Umbilical cord (tissue), 2 donors: ENCODE data around the gene EIF3A. TPM values are rescaled to one million over a fixed set of nuclear protein-coding genes. Genes with fewer than 3 reads are reported as not detected.
"Not testable (repeated sequence)": the region's sequence is repeated elsewhere in the genome, so short reads cannot be mapped to it uniquely, and the experiment has no call there.

ENCODE experiments used
- DNase-seq: peaks from one replicate; pipeline ENCODE4 v3.0.0-alpha.2; 2015; ENCODE audit warnings: low spot score
- total RNA-seq: library from RNA; depleted of rRNA; stranded (reverse); fragments of >200 nt; gene quantifications from one replicate; pipeline ENCODE4 v1.2.3, GENCODE V29; 2014; ENCODE audit warnings: low replicate concordance; ENCODE audit not compliant: insufficient read depth

EIF3A gene
- total RNA-seq, 1 donor from 2014 or later = 85.2 TPM

- DNase-seq = no peak
Measured at GRCh38 chr10:119049777-119050176, 30.8 kb downstream of the EIF3A start.

- DNase-seq = no peak
Measured at GRCh38 chr10:119049361-119049760, 31.3 kb downstream of the EIF3A start.

GRCh38 chr10:119045561-119045960 is 35.1 kb downstream of the EIF3A start:
- DNase-seq = no peak

GRCh38 chr10:119042169-119042568 is 38.4 kb downstream of the EIF3A start:
- no peak for DNase-seq

- DNase-seq = no peak
Measured at GRCh38 chr10:119041326-119041725, 39.3 kb downstream of the EIF3A start.

- DNase-seq = no peak
Measured at GRCh38 chr10:119039161-119039560, 41.5 kb downstream of the EIF3A start.

- no peak for DNase-seq
Measured at GRCh38 chr10:119031496-119032059, 49.0 kb downstream of the EIF3A start.

- DNase-seq = peak; percentile 42
Measured at GRCh38 chr10:119030421-119031250, 50.0 kb downstream of the EIF3A start.

- DNase-seq = no peak
Measured at GRCh38 chr10:119029613-119030420, 50.8 kb downstream of the EIF3A start, which contains the start of gene NANOS1. Gene NANOS1, plus strand, starts transcription at chr10:119029714. Its CDS starts 88 bp downstream, at chr10:119029802.

GRCh38 chr10:119028900-119029612 is 51.6 kb downstream of the EIF3A start:
- peak; percentile 95 for DNase-seq

GRCh38 chr10:119028445-119028899 is 52.1 kb downstream of the EIF3A start:
- not testable (repeated sequence) for DNase-seq

- no peak for DNase-seq
Measured at GRCh38 chr10:119026301-119027110, 54.1 kb downstream of the EIF3A start.

GRCh38 chr10:119025776-119026175 is 54.8 kb downstream of the EIF3A start:
- DNase-seq = no peak

GRCh38 chr10:119025336-119025735 is 55.3 kb downstream of the EIF3A start:
- peak; percentile 78 for DNase-seq

- DNase-seq = no peak
Measured at GRCh38 chr10:119024882-119025281, 55.7 kb downstream of the EIF3A start.

GRCh38 chr10:119023553-119023868 is 57.1 kb downstream of the EIF3A start:
- no peak for DNase-seq

- DNase-seq = no peak
Measured at GRCh38 chr10:119022846-119023552, 57.6 kb downstream of the EIF3A start.

GRCh38 chr10:119020627-119020946 is 60.0 kb downstream of the EIF3A start:
- no peak for DNase-seq

GRCh38 chr10:119007211-119007574 is 73.4 kb downstream of the EIF3A start:
- DNase-seq = no peak

- DNase-seq = peak; percentile 99
Measured at GRCh38 chr10:119006451-119007210, 74.0 kb downstream of the EIF3A start.
